AG04450 (cell line): ENCODE results near the gene NDUFS6. TPM values are rescaled to one million over a fixed set of nuclear protein-coding genes. Genes with fewer than 3 reads are reported as not detected.

Source experiments
- CTCF ChIA-PET: fragments of 300-600, 350-600 bp; formaldehyde crosslinking; extraction: SDS; loops from one replicate; lab custom pipeline; 2022; ENCODE audit warnings: antibody characterized with exemption, inconsistent platforms; lab: Charles Lee
- POLR2A ChIA-PET: fragments of 350-600 bp; formaldehyde crosslinking; extraction: SDS; loops from one replicate; lab custom pipeline; 2021; ENCODE audit warnings: antibody characterized with exemption, inconsistent platforms; lab: Yijun Ruan, JAX
- DNase-seq: peaks from one replicate; pipeline ENCODE4 v3.0.0-alpha.2; 2011; ENCODE audit warnings: low read depth, low spot score
- H3K27ac ChIP-seq: one replicate; pipeline ENCODE4 v1.5.1; 2012; ENCODE audit warnings: low read depth, low read length, control low read depth
- H3K27me3 ChIP-seq: one replicate; pipeline ENCODE4 v1.6.0; 2012; ENCODE audit warnings: low read length; ENCODE audit not compliant: control insufficient read depth, insufficient read depth
- H3K4me3 ChIP-seq: 2 replicates; pipeline ENCODE4 v1.5.1; 2011; ENCODE audit warnings: mild to moderate bottlenecking, low read depth, low read length, control low read depth
- H3K9me3 ChIP-seq: 2 replicates; pipeline ENCODE4 v1.5.1; 2012; ENCODE audit warnings: low read length; ENCODE audit not compliant: control insufficient read depth, insufficient read depth
- polyA plus RNA-seq: library from polyadenylated mRNA; depleted of rRNA; stranded (reverse); fragments of >200 nt; gene quantifications from 2 replicates; pipeline ENCODE4 v1.2.3, GENCODE V29; 2011
- TF ChIP-seq, protein P1 (sequence below): IDR thresholded peaks from 2 replicates; pipeline ENCODE4 v1.5.1; 2011; ENCODE audit warnings: low read depth, low read length, control low read depth, inconsistent platforms

Gene NDUFS6
- polyA plus RNA-seq, 1 experiment: 51.8 TPM

DNA sequence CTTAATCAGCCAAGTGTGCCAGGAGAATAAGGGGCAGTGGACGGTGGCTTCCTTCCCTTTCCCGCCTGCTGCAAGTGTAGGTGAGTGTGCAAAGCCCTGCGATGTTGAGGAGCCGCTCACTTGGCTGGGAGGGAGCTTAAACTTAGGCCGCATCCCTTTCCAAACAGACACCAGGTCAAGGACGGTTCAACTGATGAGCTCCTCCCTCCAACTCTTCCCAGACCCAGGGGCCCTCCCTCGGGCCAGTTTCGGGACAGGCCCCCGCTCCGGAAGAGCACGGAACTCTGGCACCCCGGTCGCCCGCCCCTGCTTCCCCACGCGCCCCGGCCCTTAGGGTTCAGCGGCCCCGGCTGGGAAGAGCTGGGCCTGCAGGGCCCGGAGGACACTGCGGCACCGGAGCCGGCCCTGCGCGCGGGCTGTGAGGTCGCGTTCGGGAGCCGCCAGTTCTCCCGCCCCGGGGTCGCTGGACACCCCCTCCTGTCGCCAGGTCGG, 2.1 kb upstream of the NDUFS6 start:
- H3K4me3 ChIP-seq: peak overlapping the region; percentile 74
- peak overlapping the region; percentile 31 for H3K27ac ChIP-seq
- peaks cover 16% of the 10 kb centered on the region for H3K9me3 ChIP-seq
- ChIA-PET CTCF (interaction anchor here (1.2 to 3.3 kb wide), 2 partner anchors 9 to 26 kb away, joined by 5 to 14 read pairs; no protein-coding TSS in a partner anchor), POLR2A (interaction anchor here (1.1 kb wide), 1 partner anchor 9 kb away, joined by 8 read pairs; no protein-coding TSS in a partner anchor)
- no peak for DNase-seq
- TF ChIP-seq, protein P1, sequence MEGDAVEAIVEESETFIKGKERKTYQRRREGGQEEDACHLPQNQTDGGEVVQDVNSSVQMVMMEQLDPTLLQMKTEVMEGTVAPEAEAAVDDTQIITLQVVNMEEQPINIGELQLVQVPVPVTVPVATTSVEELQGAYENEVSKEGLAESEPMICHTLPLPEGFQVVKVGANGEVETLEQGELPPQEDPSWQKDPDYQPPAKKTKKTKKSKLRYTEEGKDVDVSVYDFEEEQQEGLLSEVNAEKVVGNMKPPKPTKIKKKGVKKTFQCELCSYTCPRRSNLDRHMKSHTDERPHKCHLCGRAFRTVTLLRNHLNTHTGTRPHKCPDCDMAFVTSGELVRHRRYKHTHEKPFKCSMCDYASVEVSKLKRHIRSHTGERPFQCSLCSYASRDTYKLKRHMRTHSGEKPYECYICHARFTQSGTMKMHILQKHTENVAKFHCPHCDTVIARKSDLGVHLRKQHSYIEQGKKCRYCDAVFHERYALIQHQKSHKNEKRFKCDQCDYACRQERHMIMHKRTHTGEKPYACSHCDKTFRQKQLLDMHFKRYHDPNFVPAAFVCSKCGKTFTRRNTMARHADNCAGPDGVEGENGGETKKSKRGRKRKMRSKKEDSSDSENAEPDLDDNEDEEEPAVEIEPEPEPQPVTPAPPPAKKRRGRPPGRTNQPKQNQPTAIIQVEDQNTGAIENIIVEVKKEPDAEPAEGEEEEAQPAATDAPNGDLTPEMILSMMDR: no peak
- H3K27me3 ChIP-seq: no peaks in the 10 kb centered on the region

DNA sequence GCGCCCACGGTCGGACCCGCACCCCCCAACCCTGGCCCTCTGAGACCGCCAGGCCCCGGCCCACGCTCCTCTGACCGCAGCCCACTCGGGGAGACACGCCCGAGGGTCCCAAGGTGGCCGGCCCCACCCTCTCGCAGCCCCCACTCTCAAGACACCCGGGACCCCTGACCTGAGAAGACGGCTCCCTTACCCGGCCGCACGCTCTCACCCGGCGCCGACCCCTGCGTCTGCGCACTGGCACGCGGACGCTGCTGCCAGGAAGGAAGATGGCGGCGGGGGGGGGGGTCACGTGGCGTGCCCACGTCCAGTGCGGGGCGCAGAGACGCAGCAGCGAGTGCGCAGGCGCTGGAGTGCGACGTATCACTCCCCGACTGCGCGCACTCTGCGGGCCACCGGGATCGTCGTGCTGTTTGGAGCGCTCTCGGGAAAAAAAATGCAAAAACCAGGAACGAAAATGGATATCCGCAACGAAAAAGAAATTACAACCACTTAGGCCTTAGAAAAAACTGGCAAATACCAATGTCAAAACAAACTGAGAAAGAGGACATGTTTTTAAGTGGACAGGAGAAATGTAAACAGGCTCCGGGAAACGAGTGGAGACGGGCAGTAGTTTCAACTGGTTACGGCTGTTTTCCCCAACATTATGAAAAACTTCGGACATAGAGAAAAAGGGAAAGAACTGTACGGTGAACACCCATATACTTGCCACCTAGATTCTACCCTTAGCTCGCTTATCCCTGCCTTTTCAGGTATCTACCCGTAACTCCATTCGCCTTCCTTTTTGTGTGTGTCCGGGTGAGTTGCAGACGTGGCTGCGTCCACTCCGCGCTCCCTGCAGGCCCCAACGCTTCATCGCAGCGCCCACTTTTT, 1.4 kb upstream of the NDUFS6 start, which contains the start of gene MRPL36:
TSS of gene MRPL36 (minus strand) at position 236 of the 870 bp plus-strand sequence. CDS start 902 bp downstream, outside the sequence.
- ChIA-PET POLR2A (interaction anchor here (1.1 kb wide), 1 partner anchor 10 kb away, joined by 8 read pairs; no protein-coding TSS in a partner anchor), CTCF (interaction anchor here (0.6 to 3.9 kb wide), 5 partner anchors 10 to 804 kb away, joined by 3 to 23 read pairs (median 5); no protein-coding TSS in a partner anchor)
- TF ChIP-seq, protein P1: no peak
- Histone ChIP-seq H3K27me3 (no peaks in the 10 kb centered on the region), H3K9me3 (peaks cover 10% of the 10 kb centered on the region), H3K4me3 (peak within 1 kb of the TSS; percentile 87), H3K27ac (peak within 1 kb of the TSS; percentile 80)
- DNase-seq: peak; percentile 71

DNA sequence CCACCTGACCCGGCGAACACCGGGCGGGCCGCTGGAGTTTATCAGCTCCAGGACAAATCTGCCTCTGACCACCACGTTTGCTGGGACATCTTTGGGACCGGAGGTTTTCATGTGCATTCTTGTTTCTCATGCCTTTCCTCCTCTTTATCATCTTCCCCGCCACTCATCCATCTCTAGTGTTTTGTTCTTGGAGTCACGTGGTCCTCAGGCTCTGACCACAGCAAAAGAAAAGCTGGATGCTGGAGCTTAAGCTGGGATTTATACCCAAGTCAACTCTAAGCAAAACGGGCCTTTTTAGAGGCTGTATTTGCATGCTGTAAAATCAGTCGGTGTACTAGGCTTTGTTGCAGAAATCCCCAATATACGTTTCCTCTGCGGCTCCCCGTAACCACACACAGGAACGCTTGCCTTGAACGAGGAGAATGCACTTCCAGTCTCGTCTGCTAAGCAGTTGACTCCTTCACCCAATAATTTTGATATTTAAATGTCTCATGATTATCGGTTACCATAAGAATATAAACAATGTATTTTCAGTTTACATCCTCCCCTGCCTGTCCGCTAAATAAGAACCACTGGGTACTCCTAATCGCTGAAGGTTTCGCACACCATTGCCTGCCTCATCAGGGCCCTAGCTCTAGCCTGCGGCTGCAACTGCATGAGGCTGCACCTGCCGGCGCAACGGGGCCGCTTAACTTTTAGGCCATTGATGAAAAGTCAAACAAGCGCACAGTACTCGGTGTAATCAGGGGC, 560 bp upstream of the NDUFS6 start:
- no peaks in the 10 kb centered on the region for H3K27me3 ChIP-seq
- peaks cover 3% of the 10 kb centered on the region; the same call in 1 of the 2 replicates for H3K9me3 ChIP-seq
- no peak for DNase-seq
- ChIA-PET CTCF (interaction anchor here (1.6 to 3.9 kb wide), 3 partner anchors 11 to 38 kb away, joined by 3 to 23 read pairs (median 14); no protein-coding TSS in a partner anchor), POLR2A (no interaction called here)
- TF ChIP-seq, protein P1: no peak
- H3K27ac ChIP-seq: peak overlapping the region; percentile 80
- H3K4me3 ChIP-seq: peak overlapping the region; percentile 87

DNA sequence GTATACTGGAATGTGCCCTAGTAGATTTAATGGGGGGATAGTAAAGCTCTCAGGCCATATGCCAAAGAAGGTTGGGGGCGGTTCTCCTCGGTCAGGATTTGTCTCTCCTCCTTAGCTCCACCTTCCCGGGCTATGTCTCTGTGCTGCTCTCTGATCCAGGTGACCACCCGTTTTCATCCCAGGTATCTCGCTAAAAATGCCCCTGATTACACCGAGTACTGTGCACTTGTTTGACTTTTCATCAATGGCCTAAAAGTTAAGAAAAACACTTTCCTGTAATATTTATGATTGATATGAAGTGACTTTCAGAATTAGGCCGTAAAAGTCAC, 724 bp downstream of the NDUFS6 start:
- POLR2A ChIA-PET: no interaction called here

More for the DNA sequence above, 724 bp downstream of the NDUFS6 start:
- Histone ChIP-seq H3K27ac (peak overlapping the region; percentile 52), H3K27me3 (no peaks in the 10 kb centered on the region), H3K9me3 (peaks cover 3% of the 10 kb centered on the region; the same call in 1 of the 2 replicates), H3K4me3 (peak overlapping the region; percentile 87)
- CTCF ChIA-PET: interaction anchor here (0.8 to 3.9 kb wide), 2 partner anchors 31 to 39 kb away, joined by 3 to 23 read pairs; no protein-coding TSS in a partner anchor
- TF ChIP-seq, protein P1: no peak
- DNase-seq: no peak
